ENCODE measurements around the gene CENPT. TPM values are rescaled to one million over a fixed set of nuclear protein-coding genes. Genes with fewer than 3 reads are reported as not detected.
A peak's percentile ranks its signal among the peaks of the same experiment; 100 is the strongest.

CENPT gene
- total and polyA plus RNA-seq, 2 of the 13 experiments (the other 11 are each of a cell fraction or from before 2014, with no cell fraction given), result 40.9 to 43.3 TPM

GRCh38 chr16:67883146-67883871 is 35.8 kb upstream of the CENPT start (continued):
- TF ChIP-seq ARID4A (CRISPR knock-in tag; IDR thresholded peaks at IDR 0.05; ENCODE audit: borderline replicate concordance), result peak; percentile 22; the same call in 1 of the 2 replicates
- no peak for TF ChIP-seq TCF7L2 (IDR thresholded peaks at IDR 0.05; ENCODE audit: low read depth, low read length)
- no peak for TF ChIP-seq ZNF550 (CRISPR knock-in tag; IDR thresholded peaks at IDR 0.05; ENCODE audit: borderline replicate concordance)
- TF ChIP-seq JARID2 (CRISPR knock-in tag; IDR thresholded peaks at IDR 0.05; ENCODE audit: insufficient replicate concordance), result peak; percentile 27
- TF ChIP-seq KDM5B (CRISPR knock-in tag; IDR thresholded peaks at IDR 0.05; ENCODE audit: borderline replicate concordance), result no peak
- TF ChIP-seq ZNF597 (CRISPR knock-in tag; IDR thresholded peaks at IDR 0.05), result no peak
- TF ChIP-seq MXD4 (CRISPR knock-in tag; IDR thresholded peaks at IDR 0.05), result 0 out of 2 replicates have a peak, but pooled peaks have one; percentile 34
